Testis (tissue), 2 donors: ENCODE measurements around the gene CACNB1.

Experiments used
- POLR2A ChIP-seq: fragments of 450-650 bp; IDR thresholded peaks from one replicate; pipeline ENCODE4 v1.6.1; 2017; ENCODE audit warnings: antibody characterized with exemption, mild to moderate bottlenecking, moderate library complexity
- TF ChIP-seq, protein P1 (sequence below), 3 experiments: fragments of 450-650 bp in 2 of 3; fragments of 200-600 bp in 1 of 3; sonication (generic) in 1 of 3; IDR thresholded peaks; one replicate each; pipeline ENCODE4 v1.5.1; 2016 to 2019; ENCODE audit warnings: antibody characterized with exemption in 3 of 3, mild to moderate bottlenecking in 2 of 3, moderate library complexity in 1 of 3

DNA sequence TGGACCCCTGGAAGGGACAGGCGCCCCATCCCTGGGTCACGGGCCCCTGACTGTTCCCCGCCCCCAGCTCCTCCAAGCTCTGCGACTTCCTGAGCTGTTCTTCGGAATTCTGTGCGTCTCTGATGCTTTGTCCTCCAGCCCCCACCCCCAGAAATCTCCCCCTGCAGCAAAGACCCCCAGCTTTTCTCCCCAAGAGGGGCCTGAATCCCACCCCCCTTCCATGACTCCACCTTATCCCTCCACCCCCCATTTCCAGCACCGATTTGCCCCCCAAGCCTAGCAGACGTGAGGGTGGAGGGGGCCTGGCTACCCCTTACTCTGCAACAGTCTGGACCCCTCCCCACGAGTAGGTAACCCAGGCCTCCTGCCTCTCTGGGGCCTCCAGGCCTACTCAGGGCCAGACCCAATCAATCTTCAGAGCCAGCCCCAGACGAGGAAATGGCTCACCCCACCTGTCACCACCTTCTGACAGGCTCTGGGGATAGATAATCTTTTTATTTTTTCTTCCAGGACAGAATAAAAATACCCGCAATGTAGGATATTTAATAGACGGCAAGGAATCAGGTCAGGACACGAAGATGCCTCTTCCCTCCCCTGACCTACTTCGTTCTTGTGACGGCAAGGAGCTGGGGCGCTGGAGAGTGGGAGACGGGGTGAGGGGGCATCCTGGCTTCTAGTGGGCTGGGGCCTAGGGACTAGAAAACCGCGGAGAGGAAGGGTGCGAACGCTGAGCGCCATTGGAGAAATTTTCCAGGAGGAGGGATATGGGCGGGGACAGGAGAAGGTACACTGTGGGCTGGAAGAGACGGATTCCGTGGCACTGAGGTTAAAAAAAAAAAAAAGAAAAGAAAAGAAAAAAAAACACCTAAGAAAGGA, 45.3 kb downstream of the CACNB1 start:
- TF ChIP-seq, protein P1, sequence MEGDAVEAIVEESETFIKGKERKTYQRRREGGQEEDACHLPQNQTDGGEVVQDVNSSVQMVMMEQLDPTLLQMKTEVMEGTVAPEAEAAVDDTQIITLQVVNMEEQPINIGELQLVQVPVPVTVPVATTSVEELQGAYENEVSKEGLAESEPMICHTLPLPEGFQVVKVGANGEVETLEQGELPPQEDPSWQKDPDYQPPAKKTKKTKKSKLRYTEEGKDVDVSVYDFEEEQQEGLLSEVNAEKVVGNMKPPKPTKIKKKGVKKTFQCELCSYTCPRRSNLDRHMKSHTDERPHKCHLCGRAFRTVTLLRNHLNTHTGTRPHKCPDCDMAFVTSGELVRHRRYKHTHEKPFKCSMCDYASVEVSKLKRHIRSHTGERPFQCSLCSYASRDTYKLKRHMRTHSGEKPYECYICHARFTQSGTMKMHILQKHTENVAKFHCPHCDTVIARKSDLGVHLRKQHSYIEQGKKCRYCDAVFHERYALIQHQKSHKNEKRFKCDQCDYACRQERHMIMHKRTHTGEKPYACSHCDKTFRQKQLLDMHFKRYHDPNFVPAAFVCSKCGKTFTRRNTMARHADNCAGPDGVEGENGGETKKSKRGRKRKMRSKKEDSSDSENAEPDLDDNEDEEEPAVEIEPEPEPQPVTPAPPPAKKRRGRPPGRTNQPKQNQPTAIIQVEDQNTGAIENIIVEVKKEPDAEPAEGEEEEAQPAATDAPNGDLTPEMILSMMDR (IDR thresholded peaks at IDR 0.05): no peak
- no peak for TF ChIP-seq POLR2A
